ENCODE data around the gene SLC17A2. TPM values are rescaled to one million over a fixed set of nuclear protein-coding genes. Genes with fewer than 3 reads are reported as not detected.
A peak's percentile ranks its signal among the peaks of the same experiment; 100 is the strongest.

The SLC17A2 gene, protein sequence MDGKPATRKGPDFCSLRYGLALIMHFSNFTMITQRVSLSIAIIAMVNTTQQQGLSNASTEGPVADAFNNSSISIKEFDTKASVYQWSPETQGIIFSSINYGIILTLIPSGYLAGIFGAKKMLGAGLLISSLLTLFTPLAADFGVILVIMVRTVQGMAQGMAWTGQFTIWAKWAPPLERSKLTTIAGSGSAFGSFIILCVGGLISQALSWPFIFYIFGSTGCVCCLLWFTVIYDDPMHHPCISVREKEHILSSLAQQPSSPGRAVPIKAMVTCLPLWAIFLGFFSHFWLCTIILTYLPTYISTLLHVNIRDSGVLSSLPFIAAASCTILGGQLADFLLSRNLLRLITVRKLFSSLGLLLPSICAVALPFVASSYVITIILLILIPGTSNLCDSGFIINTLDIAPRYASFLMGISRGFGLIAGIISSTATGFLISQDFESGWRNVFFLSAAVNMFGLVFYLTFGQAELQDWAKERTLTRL
- not detected in 2 replicates for total RNA-seq (2021; fragmentation: NEBNext Ultra II Directional; extraction: Animal tissue kit (Norgen Biotek cat#: 25700))
- polyA plus RNA-seq (2011; rRNA removed), result not detected in 2 replicates
- polyA plus RNA-seq (2011; cell fraction: cytosol; rRNA removed), result not detected
- not detected for polyA plus RNA-seq (2011; cell fraction: nucleus; rRNA removed)
- not detected in 4 replicates for polyA plus RNA-seq (2012, experiment 1 of 2)
- not detected for polyA plus RNA-seq (2012, experiment 2 of 2)
- not detected for polyA plus RNA-seq (2013, experiment 1 of 2)
- not detected for polyA plus RNA-seq (2013, experiment 2 of 2)
- polyA minus RNA-seq (2011; rRNA and poly(A)+ RNA removed), result not detected in 2 replicates
- not detected for polyA minus RNA-seq (2011; cell fraction: cytosol; rRNA and poly(A)+ RNA removed)
- not detected for polyA minus RNA-seq (2011; cell fraction: nucleus; rRNA and poly(A)+ RNA removed)
- long read RNA-seq, experiment 1, result 0 reads
- long read RNA-seq, experiment 2, result 0 reads

GRCh38 chr6:25930532-25931410, at the start of gene SLC17A2:
Gene SLC17A2, minus strand, starts transcription at chr6:25930691. Its CDS starts 4,895 bp downstream, at chr6:25925796.
- H3K4me2 ChIP-seq (ENCODE audit: insufficient read depth in 1 of 2, low read depth in 2 of 2, low read length in 2 of 2), result no peak within 1 kb of the TSS
- no peaks in the 10 kb centered on the region for H4K20me1 ChIP-seq (replicated peaks in 1 of 2; ENCODE audit: control insufficient read depth in 1 of 2, insufficient read depth in 2 of 2, low read length in 2 of 2)
- H2AFZ ChIP-seq (ENCODE audit: low read length), result peak within 1 kb of the TSS; percentile 1; the same call in 1 of the 2 replicates
- WGBS, 2 experiments (ENCODE audit: extremely low coverage in 1 of 2, insufficient coverage in 1 of 2, insufficient read length in 1 of 2, insufficient replicate concordance in 2 of 2, low coverage in 1 of 2, low lambda C conversion rate in 2 of 2, missing lambda C conversion rate in 1 of 2), result 91% methylated on average over 9 of the region's 9 CpGs; no CpG with 5 or more reads in 1 of the 2 experiments
- H4K5ac ChIP-seq (ENCODE audit: insufficient read length, low read depth, low read length), result no peak within 1 kb of the TSS
- no peak within 1 kb of the TSS for H3K14ac ChIP-seq (ENCODE audit: insufficient read length)
- no peak within 1 kb of the TSS for H2BK5ac ChIP-seq (ENCODE audit: low read depth, low read length)
- no peaks in the 10 kb centered on the region for H3K36me3 ChIP-seq (ENCODE audit: control insufficient read depth in 2 of 4, insufficient read depth in 4 of 4, low read length in 3 of 4)
- no peak within 1 kb of the TSS for H4K8ac ChIP-seq (ENCODE audit: extremely low read depth, insufficient read depth, low read length)
- H3K27ac ChIP-seq (ENCODE audit: low read depth, low read length), result no peak within 1 kb of the TSS
- no peaks in the 10 kb centered on the region for H3K79me1 ChIP-seq (ENCODE audit: low read depth, low read length)
- H3K9me3 ChIP-seq (ENCODE audit: insufficient read depth in 2 of 2, low read depth in 1 of 2, low read length in 1 of 2), result no peaks in the 10 kb centered on the region
- POLR2A ChIA-PET (ENCODE audit: partially characterized antibody), result interaction anchor here (1.6 kb wide), 1 partner anchor 90 kb away, joined by 5 read pairs; a partner anchor contains a TSS
- no peak within 1 kb of the TSS for H2BK15ac ChIP-seq (ENCODE audit: low read length)
- H3K23ac ChIP-seq (ENCODE audit: insufficient read length), result no peak within 1 kb of the TSS
- FAIRE-seq (no peak), DNase-seq (ENCODE audit: low read depth in 1 of 2, low spot score in 2 of 2) (no peak)
- no peak within 1 kb of the TSS for H3K56ac ChIP-seq (replicated peaks; ENCODE audit: insufficient read length, low read depth, low read length)
- no peaks in the 10 kb centered on the region for H3K27me3 ChIP-seq (replicated peaks in 1 of 4; ENCODE audit: control insufficient read depth in 3 of 4, extremely low read depth in 1 of 4, insufficient read depth in 3 of 4, low read length in 3 of 4)
- no peak within 1 kb of the TSS for H2BK20ac ChIP-seq (ENCODE audit: low read length)
- H3K4me3 ChIP-seq (ENCODE audit: extremely low read depth in 1 of 4, insufficient read depth in 2 of 4, low read depth in 3 of 4, low read length in 4 of 4), result no peak within 1 kb of the TSS
- no peaks in the 10 kb centered on the region for H3K4me1 ChIP-seq (replicated peaks in 1 of 4; ENCODE audit: control insufficient read depth in 3 of 4, insufficient read depth in 4 of 4, low read length in 3 of 4)
- no peak within 1 kb of the TSS for H2BK120ac ChIP-seq (replicated peaks; ENCODE audit: low read depth, low read length)
- H3K9ac ChIP-seq (replicated peaks in 1 of 4; ENCODE audit: extremely low read depth in 1 of 4, low read depth in 3 of 4, low read length in 3 of 4), result no peak within 1 kb of the TSS
- H3K4ac ChIP-seq (replicated peaks; ENCODE audit: insufficient read length, low read depth, low read length), result no peak within 1 kb of the TSS
- no peak within 1 kb of the TSS for H3K18ac ChIP-seq (ENCODE audit: extremely low read depth, low read length)
- H2AK5ac ChIP-seq (ENCODE audit: low read depth, low read length), result no peak within 1 kb of the TSS
- no peak within 1 kb of the TSS for H2BK12ac ChIP-seq (ENCODE audit: low read depth, low read length)
- H3K23me2 ChIP-seq (ENCODE audit: low read depth, low read length), result no peaks in the 10 kb centered on the region
- no peak within 1 kb of the TSS for H4K91ac ChIP-seq (replicated peaks; ENCODE audit: insufficient read length, low read length)
- CTCF ChIA-PET (ENCODE audit: partially characterized antibody), result interaction anchor here (0.9 to 1.2 kb wide), 2 partner anchors 12 to 61 kb away, joined by 3 to 4 read pairs; no protein-coding TSS in a partner anchor
- no peaks in the 10 kb centered on the region for H3K79me2 ChIP-seq (ENCODE audit: control insufficient read depth in 1 of 2, insufficient read depth in 2 of 2, low read length in 2 of 2)
- TF ChIP-seq BCL11A (IDR thresholded peaks at IDR 0.05; ENCODE audit: low read depth in 2 of 2, low read length in 2 of 2), result no peak
- no peak for TF ChIP-seq RXRA (IDR thresholded peaks at IDR 0.05; ENCODE audit: insufficient read depth, low read depth, low read length)
- TF ChIP-seq JUN (IDR thresholded peaks at IDR 0.05; ENCODE audit: low read depth, low read length), result no peak
- TF ChIP-seq SIN3A (conservative IDR thresholded peaks at IDR 0.05 in 1 of 2, IDR thresholded peaks at IDR 0.05 in 1 of 2; ENCODE audit: low read depth in 1 of 2, low read length in 2 of 2), result no peak
- no peak for TF ChIP-seq POLR2A (IDR thresholded peaks at IDR 0.05; ENCODE audit: control extremely low read depth in 1 of 2, low read depth in 2 of 2, low read length in 2 of 2)
- TF ChIP-seq CEBPB (IDR thresholded peaks at IDR 0.05; ENCODE audit: low read depth, low read length), result no peak
- no peak for TF ChIP-seq FOSL1 (IDR thresholded peaks at IDR 0.05; ENCODE audit: insufficient read depth, low read depth, low read length)
- TF ChIP-seq POLR2AphosphoS5 (IDR thresholded peaks at IDR 0.05; ENCODE audit: low read depth, low read length), result no peak
- no peak for TF ChIP-seq SIRT6 (IDR thresholded peaks at IDR 0.05; ENCODE audit: low read length)

All from H1 (cell line).